ENCODE data around the gene LSM3. TPM values are rescaled to one million over a fixed set of nuclear protein-coding genes. Genes with fewer than 3 reads are reported as not detected.

The LSM3 gene
- total and polyA plus RNA-seq, 4 donors = 7.1 to 19.5 (median 10.2) TPM

- no peak for ATAC-seq (ENCODE audit: low FRiP score)
- no peak for DNase-seq
- Histone ChIP-seq H3K27ac (ENCODE audit: low read depth in 1 of 2, low read length in 2 of 2) (no peak overlapping the region), H3K9me3 (ENCODE audit: control insufficient read depth, low read length) (peaks cover 3% of the 10 kb centered on the region), H3K4me3 (ENCODE audit: low read length in 2 of 2) (no peak overlapping the region), H3K27me3 (ENCODE audit: control insufficient read depth in 1 of 2, insufficient read depth in 2 of 2, low read length in 1 of 2) (no peaks in the 10 kb centered on the region), H3K36me3 (ENCODE audit: control insufficient read depth in 1 of 2, insufficient read depth in 2 of 2, low read length in 1 of 2) (no peaks in the 10 kb centered on the region), H3K4me1 (ENCODE audit: control insufficient read depth in 1 of 2, insufficient read depth in 2 of 2, low read length in 2 of 2) (no peaks in the 10 kb centered on the region)
- intact Hi-C loops (cut with DNase I) = no loop called here
These were observed 60.3 kb downstream of the LSM3 start for GRCh38 chr3:14238930-14239329.

GRCh38 chr3:14239940-14240339 is 61.3 kb downstream of the LSM3 start:
- DNase-seq = no peak
- intact Hi-C loops (cut with DNase I) = no loop called here
- Histone ChIP-seq H3K27me3 (ENCODE audit: control insufficient read depth in 1 of 2, insufficient read depth in 2 of 2, low read length in 1 of 2) (no peaks in the 10 kb centered on the region), H3K4me1 (ENCODE audit: control insufficient read depth in 1 of 2, insufficient read depth in 2 of 2, low read length in 2 of 2) (no peaks in the 10 kb centered on the region), H3K4me3 (ENCODE audit: low read length in 2 of 2) (no peak overlapping the region), H3K9me3 (ENCODE audit: control insufficient read depth, low read length) (peaks cover 3% of the 10 kb centered on the region), H3K36me3 (ENCODE audit: control insufficient read depth in 1 of 2, insufficient read depth in 2 of 2, low read length in 1 of 2) (no peaks in the 10 kb centered on the region), H3K27ac (ENCODE audit: low read depth in 1 of 2, low read length in 2 of 2) (no peak overlapping the region)
- ATAC-seq (ENCODE audit: low FRiP score) = no peak

- H3K36me3 ChIP-seq (ENCODE audit: control insufficient read depth in 1 of 2, insufficient read depth in 2 of 2, low read length in 1 of 2) = no peaks in the 10 kb centered on the region
- intact Hi-C loops (cut with DNase I) = no loop called here
- ATAC-seq (ENCODE audit: low FRiP score) = no peak
These were observed 61.7 kb downstream of the LSM3 start for GRCh38 chr3:14240366-14240765.

GRCh38 chr3:14241716-14242115 is 63.1 kb downstream of the LSM3 start:
- no peaks in the 10 kb centered on the region for H3K9me3 ChIP-seq (ENCODE audit: control insufficient read depth, low read length)
- no peaks in the 10 kb centered on the region for H3K27me3 ChIP-seq (ENCODE audit: control insufficient read depth in 1 of 2, insufficient read depth in 2 of 2, low read length in 1 of 2)
- H3K27ac ChIP-seq (ENCODE audit: low read depth in 1 of 2, low read length in 2 of 2) = no peak overlapping the region
- ATAC-seq (ENCODE audit: low FRiP score) (no peak), DNase-seq (no peak)
- no peaks in the 10 kb centered on the region for H3K36me3 ChIP-seq (ENCODE audit: control insufficient read depth in 1 of 2, insufficient read depth in 2 of 2, low read length in 1 of 2)
- no peak overlapping the region for H3K4me3 ChIP-seq (ENCODE audit: low read length in 2 of 2)
- H3K4me1 ChIP-seq (ENCODE audit: control insufficient read depth in 1 of 2, insufficient read depth in 2 of 2, low read length in 2 of 2) = no peaks in the 10 kb centered on the region
- intact Hi-C loops (cut with DNase I) = no loop called here
- WGBS, 2 donors = 94 to 96% methylated on average over 3 of the region's 3 CpGs

More at GRCh38 chr3:14240366-14240765, 61.7 kb downstream of the LSM3 start:
- no peak overlapping the region for H3K4me3 ChIP-seq (ENCODE audit: low read length in 2 of 2)
- DNase-seq = no peak
- peaks cover 3% of the 10 kb centered on the region for H3K9me3 ChIP-seq (ENCODE audit: control insufficient read depth, low read length)
- H3K27me3 ChIP-seq (ENCODE audit: control insufficient read depth in 1 of 2, insufficient read depth in 2 of 2, low read length in 1 of 2) = no peaks in the 10 kb centered on the region
- H3K4me1 ChIP-seq (ENCODE audit: control insufficient read depth in 1 of 2, insufficient read depth in 2 of 2, low read length in 2 of 2) = no peaks in the 10 kb centered on the region
- H3K27ac ChIP-seq (ENCODE audit: low read depth in 1 of 2, low read length in 2 of 2) = no peak overlapping the region
- 89 to 94% methylated on average over 4 of the region's 4 CpGs for WGBS, 2 donors

GRCh38 chr3:14242490-14243311 is 64.1 kb downstream of the LSM3 start:
- no peak for DNase-seq
- 94 to 95% methylated on average over 12 of the region's 12 CpGs for WGBS, 2 donors

GRCh38 chr3:14243782-14244181 is 65.2 kb downstream of the LSM3 start:
- no peak overlapping the region for H3K4me3 ChIP-seq (ENCODE audit: low read length in 2 of 2)
- no peak overlapping the region for H3K27ac ChIP-seq (ENCODE audit: low read depth in 1 of 2, low read length in 2 of 2)
- H3K27me3 ChIP-seq (ENCODE audit: control insufficient read depth in 1 of 2, insufficient read depth in 2 of 2, low read length in 1 of 2) = no peaks in the 10 kb centered on the region
- intact Hi-C loops (cut with DNase I) = no loop called here
- WGBS, 2 donors = 96% methylated on average over 5 of the region's 5 CpGs
- no peaks in the 10 kb centered on the region for H3K9me3 ChIP-seq (ENCODE audit: control insufficient read depth, low read length)
- H3K4me1 ChIP-seq (ENCODE audit: control insufficient read depth in 1 of 2, insufficient read depth in 2 of 2, low read length in 2 of 2) = no peaks in the 10 kb centered on the region
- ATAC-seq (ENCODE audit: low FRiP score) (no peak), DNase-seq (no peak)
- no peaks in the 10 kb centered on the region for H3K36me3 ChIP-seq (ENCODE audit: control insufficient read depth in 1 of 2, insufficient read depth in 2 of 2, low read length in 1 of 2)

More at GRCh38 chr3:14242490-14243311, 64.1 kb downstream of the LSM3 start:
- H3K27ac ChIP-seq (ENCODE audit: low read depth in 1 of 2, low read length in 2 of 2) = no peak overlapping the region
- H3K27me3 ChIP-seq (ENCODE audit: control insufficient read depth in 1 of 2, insufficient read depth in 2 of 2, low read length in 1 of 2) = no peaks in the 10 kb centered on the region
- H3K4me1 ChIP-seq (ENCODE audit: control insufficient read depth in 1 of 2, insufficient read depth in 2 of 2, low read length in 2 of 2) = no peaks in the 10 kb centered on the region
- no peak overlapping the region for H3K4me3 ChIP-seq (ENCODE audit: low read length in 2 of 2)
- H3K36me3 ChIP-seq (ENCODE audit: control insufficient read depth in 1 of 2, insufficient read depth in 2 of 2, low read length in 1 of 2) = no peaks in the 10 kb centered on the region
- H3K9me3 ChIP-seq (ENCODE audit: control insufficient read depth, low read length) = no peaks in the 10 kb centered on the region
- intact Hi-C loops (cut with DNase I) = no loop called here
- no peak for ATAC-seq (ENCODE audit: low FRiP score)

- H3K36me3 ChIP-seq (ENCODE audit: control insufficient read depth in 1 of 2, insufficient read depth in 2 of 2, low read length in 1 of 2) = no peaks in the 10 kb centered on the region
- 87 to 89% methylated on average over 9 of the region's 9 CpGs for WGBS, 2 donors
- H3K27me3 ChIP-seq (ENCODE audit: control insufficient read depth in 1 of 2, insufficient read depth in 2 of 2, low read length in 1 of 2) = no peaks in the 10 kb centered on the region
- H3K4me3 ChIP-seq (ENCODE audit: low read length in 2 of 2) = no peak overlapping the region
- no peak overlapping the region for H3K27ac ChIP-seq (ENCODE audit: low read depth in 1 of 2, low read length in 2 of 2)
- ATAC-seq (ENCODE audit: low FRiP score) (no peak), DNase-seq (no peak)
- intact Hi-C loops (cut with DNase I) = no loop called here
- no peaks in the 10 kb centered on the region for H3K4me1 ChIP-seq (ENCODE audit: control insufficient read depth in 1 of 2, insufficient read depth in 2 of 2, low read length in 2 of 2)
- H3K9me3 ChIP-seq (ENCODE audit: control insufficient read depth, low read length) = no peaks in the 10 kb centered on the region
These were observed 66.1 kb downstream of the LSM3 start for GRCh38 chr3:14244521-14245247.

GRCh38 chr3:14245248-14245639 is 66.6 kb downstream of the LSM3 start:
- no peak overlapping the region for H3K4me3 ChIP-seq (ENCODE audit: low read length in 2 of 2)
- H3K4me1 ChIP-seq (ENCODE audit: control insufficient read depth in 1 of 2, insufficient read depth in 2 of 2, low read length in 2 of 2) = no peaks in the 10 kb centered on the region
- intact Hi-C loops (cut with DNase I) = no loop called here
- no peak for ATAC-seq (ENCODE audit: low FRiP score)
- DNase-seq = no peak
- WGBS, 2 donors = 89 to 90% methylated on average over 6 of the region's 6 CpGs
- no peaks in the 10 kb centered on the region for H3K27me3 ChIP-seq (ENCODE audit: control insufficient read depth in 1 of 2, insufficient read depth in 2 of 2, low read length in 1 of 2)
- H3K36me3 ChIP-seq (ENCODE audit: control insufficient read depth in 1 of 2, insufficient read depth in 2 of 2, low read length in 1 of 2) = no peaks in the 10 kb centered on the region
- H3K27ac ChIP-seq (ENCODE audit: low read depth in 1 of 2, low read length in 2 of 2) = no peak overlapping the region
- no peaks in the 10 kb centered on the region for H3K9me3 ChIP-seq (ENCODE audit: control insufficient read depth, low read length)

- no peak overlapping the region for H3K4me3 ChIP-seq (ENCODE audit: low read length in 2 of 2)
- no peaks in the 10 kb centered on the region for H3K27me3 ChIP-seq (ENCODE audit: control insufficient read depth in 1 of 2, insufficient read depth in 2 of 2, low read length in 1 of 2)
- no peaks in the 10 kb centered on the region for H3K4me1 ChIP-seq (ENCODE audit: control insufficient read depth in 1 of 2, insufficient read depth in 2 of 2, low read length in 2 of 2)
- no peak for ATAC-seq (ENCODE audit: low FRiP score)
- DNase-seq = no peak
- H3K36me3 ChIP-seq (ENCODE audit: control insufficient read depth in 1 of 2, insufficient read depth in 2 of 2, low read length in 1 of 2) = no peaks in the 10 kb centered on the region
- H3K27ac ChIP-seq (ENCODE audit: low read depth in 1 of 2, low read length in 2 of 2) = no peak overlapping the region
- intact Hi-C loops (cut with DNase I) = no loop called here
- 57 to 94% methylated on average over 3 of the region's 3 CpGs for WGBS, 2 donors
- H3K9me3 ChIP-seq (ENCODE audit: control insufficient read depth, low read length) = no peaks in the 10 kb centered on the region
These were observed 67.2 kb downstream of the LSM3 start for GRCh38 chr3:14245822-14246221.

Measured in aorta (tissue), 5 donors.